ENCODE data around the gene C15orf61. TPM values are rescaled to one million over a fixed set of nuclear protein-coding genes. Genes with fewer than 3 reads are reported as not detected.

The C15orf61 gene
- polyA plus RNA-seq, 1 donor from 2014 or later, result 20.6 TPM

GRCh38 chr15:67515557-67515956, 5.4 kb upstream of the C15orf61 start:
- no peak overlapping the region for H3K4me3 ChIP-seq (ENCODE audit: low read length)

GRCh38 chr15:67520321-67521028, 456 bp upstream of the C15orf61 start:
- H3K27me3 ChIP-seq (ENCODE audit: insufficient read depth, low read depth, low read length), result no peaks in the 10 kb centered on the region
- no peaks in the 10 kb centered on the region for H3K36me3 ChIP-seq (ENCODE audit: insufficient read depth, low read length)
- peak overlapping the region; percentile 98 for H3K4me3 ChIP-seq (ENCODE audit: low read length)
- peaks cover 15% of the 10 kb centered on the region for H3K79me2 ChIP-seq (replicated peaks; ENCODE audit: insufficient read depth, low read length)
- H3K9me3 ChIP-seq (ENCODE audit: low read length), result no peaks in the 10 kb centered on the region
- peak overlapping the region; percentile 62 for H2AFZ ChIP-seq (ENCODE audit: low read depth, low read length)
- H4K20me1 ChIP-seq (ENCODE audit: insufficient read depth), result no peaks in the 10 kb centered on the region
- peak overlapping the region; percentile 45 for H3K4me2 ChIP-seq (ENCODE audit: low read length)
- peak overlapping the region; percentile 57 for H3K27ac ChIP-seq (ENCODE audit: low read length)
- TF ChIP-seq TAF1 (IDR thresholded peaks at IDR 0.05; ENCODE audit: low read depth) (no peak), REST (IDR thresholded peaks at IDR 0.05; ENCODE audit: borderline replicate concordance) (no peak), EZH2 (IDR thresholded peaks at IDR 0.05; ENCODE audit: borderline replicate concordance, insufficient read depth, low read length, poor library complexity, severe bottlenecking) (no peak), MXI1 (conservative IDR thresholded peaks at IDR 0.05; ENCODE audit: poor library complexity, severe bottlenecking) (no peak), SMC3 (conservative IDR thresholded peaks at IDR 0.05; ENCODE audit: poor library complexity) (no peak), POLR2AphosphoS5 (IDR thresholded peaks at IDR 0.05) (no peak), RAD21 (conservative IDR thresholded peaks at IDR 0.05) (no peak), EP300 (conservative IDR thresholded peaks at IDR 0.05; ENCODE audit: poor library complexity, severe bottlenecking) (no peak), CTCF (IDR thresholded peaks at IDR 0.05; ENCODE audit: poor library complexity, severe bottlenecking) (no peak)
- no peaks in the 10 kb centered on the region for H3K9me2 ChIP-seq (ENCODE audit: insufficient read depth, low read length)
- peak overlapping the region; percentile 87 for H3K9ac ChIP-seq (ENCODE audit: low read length)
- no peaks in the 10 kb centered on the region for H3F3A ChIP-seq (ENCODE audit: insufficient read depth, low read length, poor library complexity, severe bottlenecking)

More at GRCh38 chr15:67515557-67515956, 5.4 kb upstream of the C15orf61 start:
- H3K27me3 ChIP-seq (ENCODE audit: insufficient read depth, low read depth, low read length), result no peaks in the 10 kb centered on the region
- no peak overlapping the region for H3K4me2 ChIP-seq (ENCODE audit: low read length)
- no peaks in the 10 kb centered on the region for H3K9me2 ChIP-seq (ENCODE audit: insufficient read depth, low read length)
- H3F3A ChIP-seq (ENCODE audit: insufficient read depth, low read length, poor library complexity, severe bottlenecking), result no peaks in the 10 kb centered on the region
- H3K27ac ChIP-seq (ENCODE audit: low read length), result no peak overlapping the region
- H3K79me2 ChIP-seq (replicated peaks; ENCODE audit: insufficient read depth, low read length), result no peaks in the 10 kb centered on the region
- TF ChIP-seq POLR2AphosphoS5 (IDR thresholded peaks at IDR 0.05), result no peak
- no peak for TF ChIP-seq SMC3 (conservative IDR thresholded peaks at IDR 0.05; ENCODE audit: poor library complexity)
- TF ChIP-seq EP300 (conservative IDR thresholded peaks at IDR 0.05; ENCODE audit: poor library complexity, severe bottlenecking), result no peak
- no peak for TF ChIP-seq MXI1 (conservative IDR thresholded peaks at IDR 0.05; ENCODE audit: poor library complexity, severe bottlenecking)
- TF ChIP-seq EZH2 (IDR thresholded peaks at IDR 0.05; ENCODE audit: borderline replicate concordance, insufficient read depth, low read length, poor library complexity, severe bottlenecking), result no peak
- no peak overlapping the region for H3K9ac ChIP-seq (ENCODE audit: low read length)
- no peaks in the 10 kb centered on the region for H3K9me3 ChIP-seq (ENCODE audit: low read length)
- H2AFZ ChIP-seq (ENCODE audit: low read depth, low read length), result no peak overlapping the region
- H3K36me3 ChIP-seq (ENCODE audit: insufficient read depth, low read length), result no peaks in the 10 kb centered on the region
- no peaks in the 10 kb centered on the region for H4K20me1 ChIP-seq (ENCODE audit: insufficient read depth)

All from neural cell (in vitro differentiated cells).